Colonic mucosa (tissue), 4 donors: ENCODE data around the gene TIRAP. TPM values are rescaled to one million over a fixed set of nuclear protein-coding genes. Genes with fewer than 3 reads are reported as not detected.

Experiments used
- DNase-seq: peaks from one replicate; pipeline ENCODE4 v3.0.0-alpha.2; 2020
- H3K27ac ChIP-seq: fragments of 200-600 bp; one replicate; pipeline ENCODE4 v1.8.0; 2021
- H3K27me3 ChIP-seq: fragments of 200-600 bp; one replicate; pipeline ENCODE4 v1.8.0; 2021
- H3K36me3 ChIP-seq: fragments of 200-600 bp; one replicate; pipeline ENCODE4 v1.8.0; 2021
- H3K4me1 ChIP-seq: fragments of 200-600 bp; one replicate; pipeline ENCODE4 v1.8.0; 2021; ENCODE audit warnings: mild to moderate bottlenecking
- H3K4me3 ChIP-seq: fragments of 200-600 bp; one replicate; pipeline ENCODE4 v1.8.0; 2021
- H3K9ac ChIP-seq, 2 donors: one replicate each; pipeline ENCODE4 v1.7.0; 2013; ENCODE audit warnings: control low read depth in 2 of 2, low read depth in 2 of 2, low read length in 2 of 2
- H3K9me3 ChIP-seq: fragments of 200-600 bp; one replicate; pipeline ENCODE4 v1.8.0; 2021
- CTCF ChIP-seq: fragments of 200-600 bp; IDR thresholded peaks from one replicate; pipeline ENCODE4 v1.8.0; 2022; ENCODE audit warnings: antibody characterized with exemption, mild to moderate bottlenecking
- intact Hi-C: fragments of 100-400 bp; cut with DNase I; formaldehyde crosslinking; loops from one replicate; pipeline ENCODE4 v1.14.1; 2022
- total RNA-seq, 2 donors: library from RNA; stranded (reverse); fragmentation: NEBNext Ultra II Directional in 1 of 2; extraction: Animal tissue kit (Norgen Biotek cat#: 25700) in 1 of 2; gene quantifications; one replicate each; pipeline ENCODE4 v1.2.1, GENCODE V29; 2021
- donor health status: healthy.
- donor health status: DM: no; HTN: no; CAD: no.
- donor health status: DM: no; HTN: no; CAD: no.

The TIRAP gene
- total RNA-seq, 2 donors from 2014 or later, result 16.4 to 17.8 TPM

- no peak for DNase-seq
- Histone ChIP-seq H3K4me1 (no peaks in the 10 kb centered on the region), H3K27ac (no peak overlapping the region), H3K9me3 (no peaks in the 10 kb centered on the region), H3K27me3 (no peaks in the 10 kb centered on the region), H3K9ac (no peak overlapping the region), H3K36me3 (peaks cover 12% of the 10 kb centered on the region), H3K4me3 (no peak overlapping the region)
- intact Hi-C loops, result no loop called here
- no peak for TF ChIP-seq CTCF
Observed at GRCh38 chr11:126256216-126256615, 26.7 kb upstream of the TIRAP start.

DNA sequence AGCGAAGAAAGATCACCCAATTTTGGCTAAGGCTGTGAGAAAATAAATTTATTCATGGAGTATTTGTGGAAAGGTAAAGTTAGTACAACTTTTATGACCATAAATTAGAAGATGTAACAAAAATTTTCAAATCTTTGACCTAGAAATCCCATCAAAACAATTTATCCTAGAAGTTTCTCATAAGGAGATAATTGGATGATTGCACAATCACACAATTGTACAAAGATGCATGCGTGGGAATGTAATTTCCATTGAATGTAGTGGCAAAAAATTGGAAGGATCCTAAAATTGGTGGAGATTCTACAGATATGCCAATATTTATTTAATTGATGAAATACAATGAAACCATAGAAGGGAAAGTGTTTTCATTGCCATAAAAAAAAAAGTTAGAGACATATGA lies 25.7 kb upstream of the TIRAP start:
- intact Hi-C loops, result no loop called here
- Histone ChIP-seq H3K4me3 (no peak overlapping the region), H3K27ac (no peak overlapping the region), H3K4me1 (no peaks in the 10 kb centered on the region), H3K9me3 (no peaks in the 10 kb centered on the region), H3K36me3 (peaks cover 12% of the 10 kb centered on the region), H3K9ac (no peak overlapping the region), H3K27me3 (no peaks in the 10 kb centered on the region)
- no peak for DNase-seq
- TF ChIP-seq CTCF, result no peak

DNA sequence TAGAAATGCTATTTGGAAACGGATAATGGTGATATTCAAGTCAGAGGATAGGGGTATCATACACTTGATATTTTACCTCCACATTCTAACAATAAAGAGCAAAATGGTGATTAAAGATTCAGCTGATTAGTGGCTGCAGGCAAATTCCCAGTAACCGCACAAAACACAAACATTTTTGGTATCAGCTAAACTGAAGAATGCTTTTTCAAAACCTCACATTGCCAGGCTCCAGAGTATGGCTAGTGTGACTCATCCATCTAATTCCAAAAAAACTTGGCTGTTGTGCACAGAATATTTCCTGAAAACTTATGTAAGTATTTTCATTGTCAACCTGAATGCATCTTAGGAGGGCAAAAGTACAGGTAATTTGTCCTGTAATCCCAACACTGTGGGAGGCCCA lies 25.1 kb upstream of the TIRAP start:
- Histone ChIP-seq H3K9me3 (no peaks in the 10 kb centered on the region), H3K4me3 (no peak overlapping the region), H3K27me3 (no peaks in the 10 kb centered on the region), H3K4me1 (no peaks in the 10 kb centered on the region), H3K9ac (no peak overlapping the region), H3K36me3 (peaks cover 12% of the 10 kb centered on the region), H3K27ac (no peak overlapping the region)
- DNase-seq, result no peak
- intact Hi-C loops, result no loop called here
- TF ChIP-seq CTCF, result no peak

GRCh38 chr11:126262216-126262615 lies 20.7 kb upstream of the TIRAP start:
- no peaks in the 10 kb centered on the region for H3K27me3 ChIP-seq
- H3K36me3 ChIP-seq, result peaks cover 17% of the 10 kb centered on the region
- intact Hi-C loops, result no loop called here
- H3K9ac ChIP-seq, result no peak overlapping the region
- DNase-seq, result no peak
- no peaks in the 10 kb centered on the region for H3K9me3 ChIP-seq
- TF ChIP-seq CTCF, result no peak
- no peaks in the 10 kb centered on the region for H3K4me1 ChIP-seq
- no peak overlapping the region for H3K4me3 ChIP-seq
- no peak overlapping the region for H3K27ac ChIP-seq

DNA sequence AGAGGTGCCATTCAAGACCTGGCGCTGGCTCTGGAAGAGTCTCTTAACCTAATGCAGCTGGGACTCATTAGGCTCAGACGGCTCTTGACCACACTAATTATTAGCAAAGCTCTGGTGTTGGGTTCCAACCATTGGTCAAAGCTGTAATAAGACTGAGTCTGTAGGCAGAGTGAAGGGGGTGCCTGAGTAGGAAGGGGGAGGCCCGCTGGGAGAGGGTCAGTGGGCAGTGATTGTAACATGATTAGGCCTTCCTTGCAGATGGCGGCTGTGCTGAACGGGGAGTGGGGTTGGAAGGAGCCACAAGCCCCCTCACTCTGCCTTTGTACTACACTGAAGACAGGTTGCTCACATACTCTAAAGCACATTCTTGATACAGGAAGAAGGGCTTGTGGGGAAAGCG lies 19.4 kb upstream of the TIRAP start:
- Histone ChIP-seq H3K9ac (no peak overlapping the region), H3K4me3 (no peak overlapping the region), H3K27me3 (no peaks in the 10 kb centered on the region), H3K27ac (no peak overlapping the region), H3K9me3 (no peaks in the 10 kb centered on the region), H3K36me3 (peaks cover 17% of the 10 kb centered on the region), H3K4me1 (peaks cover 5% of the 10 kb centered on the region)
- intact Hi-C loops, result no loop called here
- no peak for TF ChIP-seq CTCF
- DNase-seq, result no peak

DNA sequence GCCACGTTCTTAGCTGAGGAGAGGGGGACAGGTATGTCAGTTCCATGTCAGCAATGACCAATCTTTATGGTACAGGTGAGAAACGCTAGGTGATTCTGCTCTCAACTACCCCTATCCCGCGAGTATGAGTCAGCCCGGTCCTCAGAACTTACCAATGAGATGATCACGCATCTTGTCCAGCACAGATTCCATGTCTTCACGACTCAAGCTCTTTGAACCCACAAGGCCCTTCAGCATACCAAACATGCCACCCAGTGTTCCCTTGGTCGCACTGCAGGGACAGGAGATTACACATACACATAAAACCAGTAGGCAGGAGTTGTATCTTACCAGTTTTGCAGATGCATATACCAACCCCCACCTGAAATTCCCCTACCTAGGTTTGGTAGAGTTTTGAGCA lies 17.1 kb upstream of the TIRAP start:
- intact Hi-C loops, result loop anchor here (5.0 kb wide), 1 partner anchor 54 kb away; the partner anchor contains the start of genes FAM118B and RPUSD4
- peaks cover 17% of the 10 kb centered on the region for H3K36me3 ChIP-seq
- DNase-seq, result no peak

More for the DNA sequence above, 17.1 kb upstream of the TIRAP start:
- H3K9me3 ChIP-seq, result no peaks in the 10 kb centered on the region
- H3K4me1 ChIP-seq, result peaks cover 5% of the 10 kb centered on the region
- no peaks in the 10 kb centered on the region for H3K27me3 ChIP-seq
- H3K9ac ChIP-seq, result no peak overlapping the region
- no peak overlapping the region for H3K4me3 ChIP-seq
- H3K27ac ChIP-seq, result no peak overlapping the region
- no peak for TF ChIP-seq CTCF
